GM19324 (cell line): ENCODE data around the gene FAM13A.

ENCODE experiments used
- ATAC-seq: cut with Tn5 transposase; IDR thresholded peaks from one replicate; pipeline ENCODE4 v1.9.1; 2021; ENCODE audit warnings: mild to moderate bottlenecking, moderate library complexity; ENCODE audit not compliant: unreplicated experiment, low FRiP score

Gene FAM13A

GRCh38 chr4:88730811-88731210, 326.2 kb downstream of the FAM13A start:
- no peak for ATAC-seq

DNA sequence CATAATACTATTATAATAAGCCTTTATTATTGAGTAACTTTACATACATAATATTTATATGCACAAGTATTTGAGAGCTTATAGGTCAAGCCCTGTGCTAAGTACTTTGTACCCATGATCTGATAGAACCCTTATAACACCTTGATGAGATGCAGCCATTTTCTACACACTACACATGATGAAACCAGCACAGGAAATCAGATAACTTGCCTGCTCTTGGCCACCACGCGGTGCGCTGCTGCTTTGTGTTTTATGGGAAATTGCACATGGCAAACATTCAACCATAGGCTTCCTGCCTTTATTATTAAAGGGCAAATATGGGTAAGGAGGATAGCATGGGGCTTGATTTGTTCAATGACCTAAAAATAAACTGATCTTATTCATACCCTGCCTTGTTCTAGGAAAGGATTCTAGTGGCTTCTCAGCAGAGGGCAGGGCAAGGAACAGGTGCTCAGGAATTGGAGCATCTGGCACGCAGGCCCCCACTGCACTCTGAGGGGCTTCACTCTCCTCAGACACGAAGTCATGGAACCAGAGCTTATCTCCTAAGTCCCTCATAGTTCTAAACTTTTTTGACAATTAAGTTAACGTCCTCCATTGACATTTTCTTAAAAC, 327.7 kb downstream of the FAM13A start:
- no peak for ATAC-seq

DNA sequence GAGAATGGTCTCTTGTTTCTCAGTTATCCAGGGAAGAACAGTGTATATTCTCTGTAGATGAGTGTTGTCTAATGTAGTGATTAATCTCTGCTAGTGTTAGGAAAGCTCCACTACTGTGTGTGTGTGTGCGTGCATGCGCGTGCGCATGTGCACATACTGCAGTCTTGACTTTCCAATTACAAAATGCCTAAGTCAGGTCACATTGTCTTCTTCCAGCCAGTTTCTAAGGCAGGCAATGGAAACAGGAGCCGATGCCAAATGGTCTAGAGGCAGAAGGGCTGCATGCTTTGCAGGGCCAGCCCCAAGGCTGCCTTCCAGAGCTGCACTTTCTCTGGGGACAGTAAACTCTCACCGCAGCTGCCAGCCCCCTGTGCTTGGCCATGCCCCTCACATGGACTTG, 328.8 kb downstream of the FAM13A start:
- ATAC-seq = no peak

- ATAC-seq = no peak
Measured at GRCh38 chr4:88725986-88726385, 331.0 kb downstream of the FAM13A start.

GRCh38 chr4:88725143-88725542, 331.8 kb downstream of the FAM13A start:
- no peak for ATAC-seq

GRCh38 chr4:88724406-88724805, 332.6 kb downstream of the FAM13A start:
- ATAC-seq = no peak

- ATAC-seq = no peak
Measured at GRCh38 chr4:88722828-88723227, 334.2 kb downstream of the FAM13A start.

DNA sequence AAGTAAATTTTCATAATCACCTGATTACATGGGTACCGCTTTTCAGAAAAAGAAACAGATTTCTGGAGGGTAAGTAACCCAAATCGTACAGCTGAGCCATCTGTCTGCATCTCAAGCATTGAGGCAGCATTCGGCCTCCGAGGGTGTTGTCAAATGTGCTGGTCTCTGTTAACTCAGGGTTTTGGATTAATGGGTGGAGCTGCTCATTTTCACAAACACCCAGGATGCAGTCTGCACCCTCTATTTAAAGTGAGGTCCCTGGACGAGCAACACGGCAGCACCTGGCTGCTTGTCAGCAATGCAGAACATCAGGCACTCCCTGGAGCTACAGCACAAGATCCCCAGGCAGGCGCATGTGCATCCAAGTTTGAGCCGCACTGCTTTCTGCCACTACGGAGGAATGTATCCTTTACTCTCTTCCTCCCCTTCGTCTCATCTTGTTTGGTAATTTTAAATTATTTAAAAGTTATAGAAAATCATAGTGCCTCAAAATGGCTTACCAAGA, 334.7 kb downstream of the FAM13A start:
- no peak for ATAC-seq

DNA sequence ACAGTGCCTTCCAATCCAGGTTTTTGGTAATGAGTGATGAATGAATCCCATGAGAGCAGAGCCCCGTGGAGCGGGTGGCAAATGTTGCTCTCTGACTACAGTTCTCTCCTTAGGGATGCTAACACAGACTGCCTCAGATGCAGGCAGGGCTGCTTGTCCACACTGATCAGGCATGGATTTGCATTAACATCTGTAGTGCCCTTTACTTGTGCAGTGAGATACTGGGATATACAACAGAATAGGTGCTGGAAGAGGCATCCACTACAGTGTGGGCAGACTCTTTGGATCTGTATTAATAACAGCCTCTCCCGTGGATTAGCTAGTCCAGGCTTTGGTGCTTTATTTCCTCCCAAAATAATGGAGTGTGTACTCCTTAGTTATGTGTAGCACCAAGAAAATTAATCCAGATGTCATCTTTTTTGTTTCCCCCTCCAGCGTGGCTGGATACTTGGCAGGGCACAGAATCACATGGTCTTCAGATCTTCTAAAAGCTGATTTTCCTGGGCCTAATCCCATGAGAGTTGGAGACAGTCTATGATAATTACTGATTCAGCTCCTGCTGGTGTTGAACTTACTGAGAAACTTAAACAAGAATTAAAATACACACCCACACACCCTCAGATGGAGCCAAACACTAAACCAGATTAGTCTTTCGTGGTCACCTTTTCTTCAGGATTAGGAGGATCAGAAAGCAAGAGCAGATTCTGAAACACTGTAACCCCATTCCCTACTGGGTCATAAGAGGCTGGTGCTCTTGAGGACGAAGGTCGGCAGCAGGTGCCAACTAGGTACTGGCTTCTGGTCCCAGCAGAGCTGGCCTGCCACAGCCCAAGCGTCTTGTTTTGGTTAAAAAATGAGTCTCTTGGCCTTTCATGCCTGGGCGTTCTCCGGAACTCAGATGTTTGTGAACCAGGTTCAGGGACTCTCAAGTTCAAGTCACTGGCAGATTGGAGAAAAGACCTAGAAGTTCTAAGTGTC, 336.2 kb downstream of the FAM13A start:
- ATAC-seq = no peak

- ATAC-seq = no peak
Measured at GRCh38 chr4:88719381-88719780, 337.6 kb downstream of the FAM13A start.

GRCh38 chr4:88718098-88718497, 338.9 kb downstream of the FAM13A start:
- ATAC-seq = no peak

GRCh38 chr4:88713782-88714181, 343.2 kb downstream of the FAM13A start:
- ATAC-seq = no peak

DNA sequence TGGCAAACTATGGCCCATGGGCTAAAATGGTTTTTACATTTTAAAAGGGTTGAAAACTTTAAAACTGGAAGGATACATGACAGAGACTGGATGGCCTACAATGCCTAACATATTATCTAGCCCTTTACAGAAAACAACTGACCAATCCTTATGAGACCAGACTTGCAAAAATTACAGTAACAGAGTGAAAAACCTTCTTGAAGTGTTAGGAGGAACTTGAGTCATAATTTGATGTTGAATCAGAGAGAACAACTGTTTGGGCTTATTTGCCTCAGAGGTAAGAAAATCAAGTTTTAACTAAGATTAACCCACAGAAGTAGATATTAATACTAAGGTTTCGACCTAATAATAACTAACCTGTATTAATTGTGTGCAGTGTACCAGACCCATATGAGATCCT, 347.0 kb downstream of the FAM13A start:
- ATAC-seq = no peak

DNA sequence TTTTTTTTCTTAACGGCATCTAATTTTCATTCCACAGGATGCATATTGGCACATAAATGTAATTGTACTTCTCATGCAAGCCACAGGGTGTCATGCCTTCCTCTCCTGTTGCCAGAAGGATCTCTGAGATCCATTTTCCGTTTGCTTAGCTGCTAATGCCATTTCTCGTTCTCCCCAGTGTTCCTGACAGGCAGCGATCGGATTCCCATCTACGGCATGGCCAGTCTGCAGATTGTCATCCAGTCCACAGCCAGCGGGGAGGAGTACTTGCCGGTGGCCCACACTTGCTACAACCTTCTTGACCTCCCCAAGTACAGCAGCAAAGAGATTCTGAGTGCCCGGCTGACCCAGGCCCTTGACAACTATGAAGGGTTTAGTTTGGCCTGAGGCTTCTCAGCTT, 350.4 kb downstream of the FAM13A start:
- no peak for ATAC-seq

DNA sequence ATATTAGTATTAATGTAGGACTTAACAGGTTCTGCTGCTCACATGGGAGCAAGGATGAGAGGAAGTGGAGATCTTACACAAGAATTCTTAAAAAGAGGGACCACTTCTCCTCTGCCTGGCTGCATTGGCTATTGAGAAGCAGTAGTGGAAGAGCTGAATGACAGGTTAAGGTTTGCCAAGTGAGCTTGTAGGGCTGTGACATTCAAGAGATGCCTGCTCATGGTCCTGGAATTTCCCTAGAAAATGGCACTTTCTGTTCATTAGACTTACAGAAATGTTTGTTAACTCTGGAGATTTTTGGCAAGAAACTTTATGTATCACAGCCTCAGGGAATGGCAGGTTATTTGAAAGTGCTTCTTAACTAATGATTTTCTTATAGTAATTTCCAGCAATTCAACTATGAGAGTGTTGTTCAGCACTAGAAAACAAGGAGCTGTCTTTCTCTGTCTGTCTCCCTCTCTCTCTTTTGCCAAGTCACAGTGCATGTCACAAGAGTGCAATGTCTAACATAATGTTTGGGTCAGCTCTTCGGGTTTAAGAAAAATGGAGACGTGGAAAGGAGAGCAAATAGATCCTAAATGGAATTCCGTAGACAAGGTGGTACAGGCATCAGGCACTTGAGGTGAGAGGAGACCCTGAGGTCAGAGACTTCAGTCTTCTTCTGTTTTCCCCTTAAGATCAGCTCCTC, 351.0 kb downstream of the FAM13A start:
- no peak for ATAC-seq

DNA sequence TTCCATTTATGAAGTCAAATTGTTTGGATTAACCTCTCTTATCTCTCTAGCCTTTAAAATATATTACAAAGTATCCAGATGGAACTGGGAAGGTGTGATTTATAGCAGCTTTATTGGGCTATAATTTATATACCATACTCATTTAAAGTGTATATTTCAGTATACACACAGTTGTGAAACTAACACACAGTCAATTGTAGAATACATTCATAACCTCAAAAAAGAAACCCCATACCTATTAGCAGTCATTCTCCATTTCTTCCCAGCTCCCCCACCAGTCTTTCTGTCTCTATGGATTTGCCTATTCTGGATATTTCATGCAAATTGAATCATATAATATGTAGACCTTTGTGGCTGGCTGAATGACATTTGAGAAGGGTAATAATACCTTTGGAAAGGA, 351.8 kb downstream of the FAM13A start:
- ATAC-seq = no peak

- ATAC-seq = no peak
Measured at GRCh38 chr4:88702782-88703181, 354.2 kb downstream of the FAM13A start.

GRCh38 chr4:88698519-88698918, 358.5 kb downstream of the FAM13A start:
- ATAC-seq = no peak

- peak; percentile 94 for ATAC-seq
Measured at GRCh38 chr4:88697588-88698329, 359.2 kb downstream of the FAM13A start, which contains the start of gene NAP1L5. Gene NAP1L5, minus strand, starts transcription at chr4:88697829. Its CDS starts 75 bp downstream, at chr4:88697754.

DNA sequence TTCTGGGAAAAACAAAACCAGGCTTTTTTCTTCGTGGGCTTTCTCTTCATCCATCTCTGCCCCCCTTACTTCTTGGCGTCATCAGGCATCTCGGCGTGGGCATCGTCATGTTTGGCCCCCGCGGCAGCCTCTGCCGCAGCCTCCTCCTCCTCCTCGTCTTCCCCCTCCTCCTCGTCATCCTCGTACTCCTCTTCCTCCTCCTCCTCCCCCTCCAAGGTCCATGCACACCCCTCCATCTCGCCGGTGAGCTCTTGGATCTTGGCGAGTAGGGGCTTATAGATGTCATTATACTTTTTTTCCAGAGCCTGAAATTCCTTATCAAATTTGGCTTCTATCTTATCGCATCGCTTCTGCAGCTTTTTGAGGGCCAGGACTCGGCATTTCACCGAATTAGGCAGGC, 359.8 kb downstream of the FAM13A start:
- ATAC-seq = no peak
